MCF 10A (cell line): ENCODE measurements around the gene TULP4. TPM values are rescaled to one million over a fixed set of nuclear protein-coding genes. Genes with fewer than 3 reads are reported as not detected.
A peak's percentile ranks its signal among the peaks of the same experiment; 100 is the strongest.

Source experiments
- BruUV-seq: library from RNA; stranded (reverse); fragments of 400-500 nt; replicated peaks from 2 replicates; lab custom pipeline; 2021; lab: Mats Ljungman, UMichigan
- CTCF ChIA-PET: fragments of 300-600 bp; sonication (Branson Sonifier 250); formaldehyde crosslinking; extraction: SDS; loops from one replicate; lab custom pipeline; 2021; ENCODE audit warnings: antibody characterized with exemption, inconsistent platforms; lab: Yijun Ruan, JAX
- POLR2A ChIA-PET: fragments of 300-600, 350-650 bp; sonication (Branson Sonifier 250); formaldehyde crosslinking; extraction: SDS; loops from one replicate; lab custom pipeline; 2020; ENCODE audit warnings: antibody characterized with exemption, inconsistent platforms; lab: Yijun Ruan, JAX
- DNase-seq: peaks from one replicate; pipeline ENCODE4 v3.0.0-alpha.2; 2018; ENCODE audit not compliant: unreplicated experiment
- H3K27ac Mint-ChIP-seq: one replicate; pipeline ENCODE4 v1.8.0; 2022; ENCODE audit warnings: mild to moderate bottlenecking, low read depth, mixed read lengths; ENCODE audit not compliant: unreplicated experiment
- H3K27me3 Mint-ChIP-seq: one replicate; pipeline ENCODE4 v1.8.0; 2022; ENCODE audit warnings: mixed read lengths; ENCODE audit not compliant: insufficient read depth, unreplicated experiment
- H3K36me3 Mint-ChIP-seq: one replicate; pipeline ENCODE4 v1.8.0; 2022; ENCODE audit warnings: mild to moderate bottlenecking, moderate library complexity, mixed read lengths; ENCODE audit not compliant: insufficient read depth, unreplicated experiment
- H3K4me1 Mint-ChIP-seq: one replicate; pipeline ENCODE4 v1.8.0; 2022; ENCODE audit warnings: mixed read lengths; ENCODE audit not compliant: insufficient read depth, unreplicated experiment
- H3K4me3 Mint-ChIP-seq: one replicate; pipeline ENCODE4 v1.8.0; 2022; ENCODE audit warnings: mild to moderate bottlenecking, moderate library complexity, mixed read lengths; ENCODE audit not compliant: unreplicated experiment
- H3K9me3 Mint-ChIP-seq: one replicate; pipeline ENCODE4 v1.8.0; 2022; ENCODE audit warnings: mixed read lengths; ENCODE audit not compliant: unreplicated experiment
- intact Hi-C: fragments of 100-400 bp; cut with micrococcal nuclease; formaldehyde crosslinking; loops from 2 replicates; pipeline ENCODE4 v1.14.1; 2022
- total RNA-seq: library from RNA; stranded (reverse); gene quantifications from 2 replicates; pipeline ENCODE4 v1.2.3, GENCODE V29; 2022
- TF ChIP-seq, protein P1 (sequence below): fragments of 200-600 bp; IDR thresholded peaks from one replicate; pipeline ENCODE4 v1.8.0; 2022; ENCODE audit warnings: antibody characterized with exemption, mild to moderate bottlenecking; ENCODE audit not compliant: unreplicated experiment

Gene TULP4
- total RNA-seq, 1 experiment from 2014 or later: 64.2 TPM

DNA sequence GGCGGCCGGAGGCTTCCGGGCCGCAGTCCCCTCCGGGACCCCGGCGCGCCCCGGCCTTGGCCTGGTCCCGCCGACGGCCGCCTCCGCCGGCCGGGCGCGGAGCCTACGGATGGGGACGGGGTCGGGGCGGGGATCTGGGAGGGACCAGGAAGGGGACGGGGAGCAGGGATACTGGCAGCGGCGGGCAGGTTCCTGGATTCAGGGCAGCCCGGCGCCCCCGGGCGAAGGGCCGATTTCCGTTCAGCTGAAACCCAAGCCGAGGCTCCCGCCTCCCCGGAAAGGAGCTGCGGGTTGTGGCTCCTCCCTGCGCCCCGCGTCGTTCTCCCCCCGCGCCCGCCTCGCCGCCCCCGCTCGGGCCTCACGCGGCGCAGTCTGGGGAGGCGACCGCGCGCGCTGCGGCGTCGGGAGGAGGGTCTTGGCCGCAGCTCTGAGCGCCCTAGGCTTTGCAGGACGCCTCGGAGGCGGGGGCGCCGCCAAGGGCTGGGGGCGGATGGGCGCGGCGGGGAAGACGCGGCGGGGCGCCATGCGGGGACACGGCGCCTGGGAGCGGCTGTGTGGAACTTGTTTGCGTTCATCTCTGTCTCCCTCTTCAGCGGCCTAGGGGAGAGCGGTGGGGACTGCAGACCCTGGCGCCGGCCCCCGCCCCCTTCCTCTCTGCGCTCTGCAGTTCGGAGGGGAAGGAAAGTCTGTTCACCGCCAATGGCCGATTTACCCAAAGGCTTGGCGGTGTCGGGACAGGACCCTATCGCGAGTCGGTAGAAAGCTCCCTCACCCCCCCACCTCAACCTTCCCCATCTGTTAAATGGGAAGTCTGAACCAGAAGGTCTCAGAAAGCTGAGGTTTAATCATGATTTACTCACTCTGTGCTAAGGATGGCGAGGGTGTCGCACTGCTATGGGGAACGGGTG lies 224.9 kb downstream of the TULP4 start:
- ChIA-PET CTCF (interaction anchor here (0.6 to 1.3 kb wide), 4 partner anchors 17 to 304 kb away, joined by 3 to 4 read pairs (median 3); no protein-coding TSS in a partner anchor), POLR2A (interaction anchor here (0.8 to 1.4 kb wide), 4 partner anchors 10 to 306 kb away, joined by 3 read pairs; partner anchors contain the start of gene DYNLT1)
- Mint-ChIP-seq H3K9me3 (no peaks in the 10 kb centered on the region), H3K27me3 (peaks cover 11% of the 10 kb centered on the region), H3K4me3 (peak overlapping the region; percentile 60), H3K36me3 (peaks cover 7% of the 10 kb centered on the region), H3K4me1 (no peaks in the 10 kb centered on the region), H3K27ac (no peak overlapping the region)
- intact Hi-C loops: no loop called here
- peak; percentile 50 for DNase-seq
- BruUV-seq: no TSS peak
- TF ChIP-seq, protein P1, sequence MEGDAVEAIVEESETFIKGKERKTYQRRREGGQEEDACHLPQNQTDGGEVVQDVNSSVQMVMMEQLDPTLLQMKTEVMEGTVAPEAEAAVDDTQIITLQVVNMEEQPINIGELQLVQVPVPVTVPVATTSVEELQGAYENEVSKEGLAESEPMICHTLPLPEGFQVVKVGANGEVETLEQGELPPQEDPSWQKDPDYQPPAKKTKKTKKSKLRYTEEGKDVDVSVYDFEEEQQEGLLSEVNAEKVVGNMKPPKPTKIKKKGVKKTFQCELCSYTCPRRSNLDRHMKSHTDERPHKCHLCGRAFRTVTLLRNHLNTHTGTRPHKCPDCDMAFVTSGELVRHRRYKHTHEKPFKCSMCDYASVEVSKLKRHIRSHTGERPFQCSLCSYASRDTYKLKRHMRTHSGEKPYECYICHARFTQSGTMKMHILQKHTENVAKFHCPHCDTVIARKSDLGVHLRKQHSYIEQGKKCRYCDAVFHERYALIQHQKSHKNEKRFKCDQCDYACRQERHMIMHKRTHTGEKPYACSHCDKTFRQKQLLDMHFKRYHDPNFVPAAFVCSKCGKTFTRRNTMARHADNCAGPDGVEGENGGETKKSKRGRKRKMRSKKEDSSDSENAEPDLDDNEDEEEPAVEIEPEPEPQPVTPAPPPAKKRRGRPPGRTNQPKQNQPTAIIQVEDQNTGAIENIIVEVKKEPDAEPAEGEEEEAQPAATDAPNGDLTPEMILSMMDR: no peak

DNA sequence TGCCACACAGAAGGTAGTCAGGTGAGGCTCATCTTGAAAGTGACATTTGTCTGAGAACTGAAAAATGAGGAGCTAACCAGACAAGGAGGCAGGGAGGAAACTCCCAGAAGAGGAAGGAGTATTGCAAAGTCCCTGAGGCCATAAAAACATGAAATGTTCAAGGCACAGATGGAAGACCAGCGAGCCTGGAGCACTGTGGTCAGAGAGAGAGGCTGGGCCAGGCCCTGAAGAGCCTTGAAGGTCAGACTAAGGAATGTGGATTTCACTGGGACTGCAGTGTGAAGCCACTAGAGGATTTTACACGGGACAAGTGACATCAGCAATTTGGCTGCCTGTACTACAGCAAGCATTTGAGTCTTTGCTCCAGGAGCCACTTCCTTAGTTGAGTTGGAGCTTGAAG lies 226.5 kb downstream of the TULP4 start:
- Mint-ChIP-seq H3K4me3 (no peak overlapping the region), H3K27me3 (peaks cover 11% of the 10 kb centered on the region), H3K27ac (no peak overlapping the region), H3K36me3 (peaks cover 7% of the 10 kb centered on the region), H3K9me3 (no peaks in the 10 kb centered on the region), H3K4me1 (no peaks in the 10 kb centered on the region)
- POLR2A ChIA-PET: interaction anchor here (1.0 kb wide), 1 partner anchor 65 kb away, joined by 3 read pairs; no protein-coding TSS in a partner anchor
- no TSS peak for BruUV-seq
- no peak for DNase-seq
- TF ChIP-seq, protein P1: no peak
- CTCF ChIA-PET: interaction anchor here (0.5 to 1.7 kb wide), 3 partner anchors 20 to 532 kb away, joined by 3 to 7 read pairs (median 3); no protein-coding TSS in a partner anchor
- intact Hi-C loops: no loop called here

DNA sequence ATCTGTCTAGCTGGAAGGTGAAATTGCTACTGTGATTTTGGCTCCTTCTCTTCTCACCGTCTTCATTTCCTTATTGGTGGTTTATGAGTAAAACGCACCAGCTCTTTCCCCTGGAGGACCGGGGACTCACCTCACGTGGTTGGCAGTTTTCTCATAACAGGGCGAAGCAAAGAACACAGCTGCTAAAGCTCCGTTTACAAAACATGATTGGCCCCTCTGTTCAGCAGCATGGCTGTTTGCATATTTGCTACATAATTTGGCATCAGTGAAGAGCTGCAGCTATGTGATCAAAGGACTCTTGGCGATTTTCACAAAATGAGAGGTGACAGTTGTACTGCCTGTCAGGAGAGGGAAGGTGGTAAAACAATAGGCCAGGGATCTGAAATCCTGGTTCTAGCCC lies 227.1 kb downstream of the TULP4 start:
- intact Hi-C loops: no loop called here
- Mint-ChIP-seq H3K9me3 (no peaks in the 10 kb centered on the region), H3K27ac (no peak overlapping the region), H3K4me3 (no peak overlapping the region), H3K4me1 (no peaks in the 10 kb centered on the region), H3K27me3 (peaks cover 11% of the 10 kb centered on the region), H3K36me3 (peaks cover 9% of the 10 kb centered on the region)
- no peak for DNase-seq
- TF ChIP-seq, protein P1: no peak
- BruUV-seq: no TSS peak
- ChIA-PET CTCF (interaction anchor here (0.5 to 1.7 kb wide), 2 partner anchors 21 to 66 kb away, joined by 3 to 7 read pairs; no protein-coding TSS in a partner anchor), POLR2A (interaction anchor here (0.7 kb wide), 1 partner anchor 31 kb away, joined by 3 read pairs; no protein-coding TSS in a partner anchor)

DNA sequence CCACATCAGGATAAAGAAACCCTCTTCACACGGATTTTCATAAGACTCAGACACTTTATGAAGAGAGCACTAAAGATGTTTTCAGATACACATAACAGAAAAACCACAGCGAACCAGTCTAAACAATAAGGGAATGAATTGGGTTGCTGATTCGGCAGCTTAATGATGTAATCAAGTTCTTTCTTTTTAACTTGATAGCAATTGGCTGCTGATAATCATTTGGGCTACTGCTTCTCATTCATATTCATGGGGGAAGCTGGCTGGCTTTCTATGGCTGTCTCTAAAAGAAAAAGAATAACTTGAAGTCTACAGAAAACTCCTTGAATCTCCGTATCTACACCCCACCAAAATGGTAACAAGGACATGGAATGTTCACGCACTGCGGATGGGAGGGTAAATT lies 227.6 kb downstream of the TULP4 start:
- BruUV-seq: no TSS peak
- CTCF ChIA-PET: interaction anchor here (1.7 kb wide), 1 partner anchor 21 kb away, joined by 7 read pairs; no protein-coding TSS in a partner anchor
- no peak for DNase-seq
- Mint-ChIP-seq H3K4me3 (no peak overlapping the region), H3K4me1 (no peaks in the 10 kb centered on the region), H3K36me3 (peaks cover 13% of the 10 kb centered on the region), H3K27me3 (peaks cover 10% of the 10 kb centered on the region), H3K27ac (no peak overlapping the region), H3K9me3 (no peaks in the 10 kb centered on the region)
- TF ChIP-seq, protein P1: no peak
- POLR2A ChIA-PET: interaction anchor here (0.7 kb wide), 1 partner anchor 32 kb away, joined by 3 read pairs; no protein-coding TSS in a partner anchor
- intact Hi-C loops: no loop called here
